ENCODE data around the gene TBX1.
A peak's percentile ranks its signal among the peaks of the same experiment; 100 is the strongest.

TBX1 gene

DNA sequence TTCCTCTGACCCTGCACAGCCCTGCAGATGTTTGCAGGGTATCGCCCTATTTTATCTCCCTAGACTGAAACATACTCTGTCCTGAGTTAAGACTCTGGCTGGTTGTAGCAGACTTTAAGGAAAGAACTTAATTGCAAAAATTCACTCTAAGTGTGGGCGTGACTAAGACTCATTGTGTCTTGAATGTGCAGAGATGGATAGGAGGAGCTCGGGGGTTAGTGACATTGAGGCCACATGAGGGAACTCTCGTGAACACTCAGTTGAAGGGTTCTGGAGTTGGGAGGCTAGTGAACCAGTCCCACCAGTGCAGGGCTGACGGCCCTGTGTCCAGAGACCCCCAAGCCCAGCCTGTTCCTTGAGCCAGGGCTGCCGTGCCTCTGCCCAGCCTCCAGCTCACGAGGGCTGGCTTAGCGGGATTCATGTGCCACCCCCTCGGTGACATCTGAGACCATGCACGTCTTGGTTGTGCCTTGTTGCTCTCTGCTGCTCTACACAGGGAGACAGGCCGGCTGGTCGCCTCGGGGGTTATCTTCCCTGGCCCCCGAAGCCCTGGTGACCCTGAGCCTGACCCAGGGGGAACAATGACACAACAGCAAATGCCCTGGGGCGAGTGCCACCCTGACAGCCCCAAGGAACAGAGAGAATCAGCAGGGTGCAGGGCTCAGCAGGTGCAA, 11.4 kb upstream of the TBX1 start:
- H3K27ac Mint-ChIP-seq, result no peak overlapping the region
- no peak for DNase-seq (ENCODE audit: low spot score in 2 of 2)
- H3K36me3 Mint-ChIP-seq, result no peaks in the 10 kb centered on the region
- H3K4me1 Mint-ChIP-seq, result no peaks in the 10 kb centered on the region
- H3K27me3 Mint-ChIP-seq, result peaks cover 21% of the 10 kb centered on the region
- H3K4me3 Mint-ChIP-seq, result no peak overlapping the region
- H3K9me3 Mint-ChIP-seq, result no peaks in the 10 kb centered on the region
- ATAC-seq (ENCODE audit: low read depth), result no peak

DNA sequence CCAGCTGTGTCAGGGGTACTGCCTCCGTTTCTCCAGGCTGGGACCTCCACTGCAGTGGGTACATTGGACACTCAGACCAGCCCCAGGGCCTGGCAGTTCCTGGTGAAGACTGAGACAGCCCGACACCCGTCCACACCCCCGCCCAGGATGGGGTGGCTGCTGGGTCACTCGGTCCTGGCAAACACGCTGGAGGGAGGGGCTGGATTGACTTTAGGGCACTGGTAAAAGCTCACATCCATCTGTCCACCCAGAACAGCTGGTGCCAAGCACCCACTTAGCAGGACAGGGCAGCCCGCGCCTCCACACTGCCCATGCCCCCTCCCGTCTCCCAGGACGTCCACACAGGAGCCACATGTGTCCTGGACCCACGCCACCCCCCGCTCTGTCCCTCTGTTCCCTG, 10.7 kb upstream of the TBX1 start:
- H3K27me3 Mint-ChIP-seq, result peaks cover 23% of the 10 kb centered on the region
- H3K9me3 Mint-ChIP-seq, result no peaks in the 10 kb centered on the region
- no peak for DNase-seq (ENCODE audit: low spot score in 2 of 2)
- H3K4me1 Mint-ChIP-seq, result no peaks in the 10 kb centered on the region
- no peak overlapping the region for H3K27ac Mint-ChIP-seq
- no peaks in the 10 kb centered on the region for H3K36me3 Mint-ChIP-seq
- no peak for ATAC-seq (ENCODE audit: low read depth)
- H3K4me3 Mint-ChIP-seq, result no peak overlapping the region

GRCh38 chr22:19750507-19751490, 9.8 kb upstream of the TBX1 start:
- Mint-ChIP-seq H3K4me1 (peaks cover 2% of the 10 kb centered on the region), H3K27ac (no peak overlapping the region), H3K4me3 (no peak overlapping the region), H3K9me3 (no peaks in the 10 kb centered on the region), H3K36me3 (no peaks in the 10 kb centered on the region), H3K27me3 (peaks cover 25% of the 10 kb centered on the region)
- DNase-seq (ENCODE audit: low spot score in 2 of 2) (no peak), ATAC-seq (ENCODE audit: low read depth) (no peak)

DNA sequence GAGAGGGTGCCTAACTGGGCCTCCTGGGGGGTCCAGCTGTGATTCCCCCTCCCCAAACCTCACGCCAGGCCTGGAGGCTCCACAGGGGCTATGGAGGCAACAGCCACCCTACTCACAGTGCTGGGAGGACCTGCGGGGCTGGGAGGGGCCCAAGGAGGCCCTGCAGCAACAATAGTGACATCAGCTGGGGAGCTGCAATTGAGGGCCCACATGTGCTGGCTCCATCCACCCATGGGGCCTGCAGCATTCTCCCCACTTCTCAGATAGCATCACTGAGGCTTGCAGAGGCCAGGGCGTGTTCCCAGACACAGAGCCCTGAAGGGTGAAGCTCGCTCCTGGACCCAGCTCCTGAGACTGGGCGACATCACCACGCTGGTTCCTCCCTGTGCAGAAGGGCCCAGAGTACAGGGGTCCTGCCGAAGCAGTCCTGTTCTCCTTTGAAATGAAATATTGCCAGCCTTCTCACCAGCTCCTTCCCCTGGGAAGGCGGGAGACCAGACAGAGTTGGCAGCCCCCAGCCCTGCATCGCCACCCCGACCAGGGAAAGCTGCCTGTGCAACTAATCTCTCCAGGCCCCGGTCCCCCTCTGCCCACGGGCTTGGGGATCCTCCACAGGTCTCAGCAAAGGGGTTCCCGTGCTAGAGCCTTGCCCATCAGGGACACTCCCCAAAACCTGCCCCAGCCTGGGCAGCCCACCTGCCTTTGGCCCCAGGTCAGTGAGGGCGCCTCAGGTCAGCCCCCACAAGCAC, 8.9 kb upstream of the TBX1 start:
- Mint-ChIP-seq H3K4me1 (peaks cover 10% of the 10 kb centered on the region), H3K36me3 (no peaks in the 10 kb centered on the region), H3K4me3 (no peak overlapping the region), H3K27ac (no peak overlapping the region), H3K9me3 (no peaks in the 10 kb centered on the region), H3K27me3 (peaks cover 30% of the 10 kb centered on the region)
- ATAC-seq (ENCODE audit: low read depth) (no peak), DNase-seq (ENCODE audit: low spot score in 2 of 2) (no peak)

DNA sequence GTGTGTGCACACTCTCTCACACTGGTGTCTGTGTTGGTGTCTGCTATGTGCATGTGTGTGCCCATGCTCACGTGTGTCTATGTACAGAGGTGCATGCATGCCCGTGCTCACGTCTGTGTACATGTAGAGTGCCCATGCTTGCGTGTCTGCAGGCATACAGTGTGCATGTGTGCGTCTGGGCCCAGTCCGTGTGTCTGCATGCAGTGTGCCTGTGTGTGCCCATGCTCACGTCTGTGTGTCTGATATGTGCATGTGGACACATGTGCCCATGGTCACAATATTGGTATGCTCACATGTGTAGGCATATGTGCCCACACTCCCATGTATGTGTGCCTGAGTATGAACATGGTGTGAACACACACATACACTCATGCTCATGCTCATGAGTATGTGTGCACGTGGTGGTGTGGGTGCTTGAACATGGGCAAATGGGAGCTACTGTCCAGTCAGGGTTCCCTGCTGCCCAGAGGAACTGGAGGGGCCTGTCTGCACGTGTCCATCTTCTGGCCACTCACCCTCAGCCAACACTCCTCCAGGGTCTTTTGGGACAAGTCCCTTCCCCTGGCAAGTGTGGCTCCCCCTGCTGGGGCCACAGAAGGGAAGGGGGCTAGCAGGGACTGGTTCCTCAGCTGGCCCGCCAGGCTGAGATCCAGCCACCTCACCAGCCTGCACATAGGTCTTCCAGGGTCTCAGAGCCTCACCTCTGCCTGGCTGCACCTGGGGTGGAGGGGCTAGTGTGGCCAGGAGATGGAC, 7.3 kb upstream of the TBX1 start:
- no peaks in the 10 kb centered on the region for H3K9me3 Mint-ChIP-seq
- H3K27ac Mint-ChIP-seq, result no peak overlapping the region
- peaks cover 18% of the 10 kb centered on the region for H3K4me1 Mint-ChIP-seq
- DNase-seq (ENCODE audit: low spot score in 2 of 2), result no peak
- no peak overlapping the region for H3K4me3 Mint-ChIP-seq
- no peaks in the 10 kb centered on the region for H3K36me3 Mint-ChIP-seq
- ATAC-seq (ENCODE audit: low read depth), result no peak
- H3K27me3 Mint-ChIP-seq, result peaks cover 38% of the 10 kb centered on the region

- no peak for ATAC-seq (ENCODE audit: low read depth)
- Mint-ChIP-seq H3K4me1 (peaks cover 18% of the 10 kb centered on the region), H3K4me3 (peak overlapping the region; percentile 47), H3K27me3 (peaks cover 37% of the 10 kb centered on the region), H3K36me3 (no peaks in the 10 kb centered on the region), H3K27ac (no peak overlapping the region), H3K9me3 (no peaks in the 10 kb centered on the region)
- no peak for DNase-seq (ENCODE audit: low spot score in 2 of 2)
These were observed 6.4 kb upstream of the TBX1 start for GRCh38 chr22:19753996-19754700.

DNA sequence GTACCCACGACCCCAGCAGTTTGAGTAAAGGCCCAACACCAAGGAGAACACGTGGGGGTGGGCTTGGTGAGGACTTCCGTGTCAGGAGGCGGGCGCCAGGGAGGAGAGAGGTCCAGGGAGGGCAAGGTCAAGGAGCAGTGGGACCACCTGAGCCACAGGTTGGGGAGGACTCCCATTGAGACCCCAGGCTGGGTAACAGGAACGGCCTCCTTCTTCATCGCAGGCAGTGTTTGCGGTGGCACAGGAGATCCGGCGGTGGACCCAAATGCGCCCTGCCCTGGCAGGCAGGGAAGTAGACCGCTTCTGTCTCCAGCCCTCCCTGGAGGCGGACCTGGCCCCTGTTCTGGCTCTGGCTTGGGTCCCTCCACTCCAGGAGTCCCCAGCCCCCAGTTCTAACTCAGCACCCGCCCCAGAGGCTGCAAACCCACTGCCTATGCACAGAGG, 5.9 kb upstream of the TBX1 start:
- ATAC-seq (ENCODE audit: low read depth) (no peak), DNase-seq (ENCODE audit: low spot score in 2 of 2) (no peak)
- peaks cover 39% of the 10 kb centered on the region for H3K27me3 Mint-ChIP-seq
- H3K4me3 Mint-ChIP-seq, result peak overlapping the region; percentile 47
- no peaks in the 10 kb centered on the region for H3K9me3 Mint-ChIP-seq
- H3K36me3 Mint-ChIP-seq, result no peaks in the 10 kb centered on the region
- no peak overlapping the region for H3K27ac Mint-ChIP-seq
- peaks cover 22% of the 10 kb centered on the region for H3K4me1 Mint-ChIP-seq

GRCh38 chr22:19755145-19755710, 5.3 kb upstream of the TBX1 start:
- DNase-seq (ENCODE audit: low spot score in 2 of 2) (no peak), ATAC-seq (ENCODE audit: low read depth) (no peak)
- H3K27me3 Mint-ChIP-seq, result peaks cover 44% of the 10 kb centered on the region
- H3K27ac Mint-ChIP-seq, result no peak overlapping the region
- H3K36me3 Mint-ChIP-seq, result peaks cover 4% of the 10 kb centered on the region
- no peaks in the 10 kb centered on the region for H3K9me3 Mint-ChIP-seq
- no peak overlapping the region for H3K4me3 Mint-ChIP-seq
- peaks cover 27% of the 10 kb centered on the region for H3K4me1 Mint-ChIP-seq

DNA sequence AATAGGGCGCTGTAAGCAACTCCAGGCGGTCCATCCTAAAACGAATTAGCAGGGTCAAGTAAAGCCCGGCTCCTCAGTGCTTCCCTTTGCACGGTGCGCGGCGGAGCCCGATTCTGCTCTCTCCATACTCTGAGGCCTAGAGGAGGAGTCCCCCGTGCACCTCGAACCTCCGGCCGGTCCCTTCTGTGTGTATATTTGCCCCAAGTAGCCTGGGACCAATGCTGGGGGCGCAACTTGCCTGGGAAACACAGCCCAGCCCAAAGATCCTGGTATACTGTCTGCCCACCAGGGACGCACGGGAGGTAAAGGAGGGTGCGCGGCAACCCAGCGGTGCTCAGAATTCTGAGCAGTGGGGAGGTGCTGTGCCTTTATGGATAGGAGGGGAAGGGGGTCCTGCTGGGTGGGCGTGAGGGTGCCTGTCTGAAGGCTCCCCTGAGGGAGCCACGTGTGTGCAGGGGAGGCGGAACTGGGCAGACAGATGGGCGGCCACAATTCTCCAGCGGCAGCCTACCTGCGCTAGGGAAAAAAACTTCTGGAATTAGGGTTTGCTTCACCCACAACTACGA, 4.8 kb upstream of the TBX1 start:
- no peak for ATAC-seq (ENCODE audit: low read depth)
- Mint-ChIP-seq H3K36me3 (peaks cover 5% of the 10 kb centered on the region), H3K9me3 (no peaks in the 10 kb centered on the region), H3K4me3 (peak overlapping the region; percentile 74), H3K4me1 (peaks cover 28% of the 10 kb centered on the region), H3K27me3 (peaks cover 43% of the 10 kb centered on the region), H3K27ac (no peak overlapping the region)
- no peak for DNase-seq (ENCODE audit: low spot score in 2 of 2)

- Mint-ChIP-seq H3K27me3 (peaks cover 42% of the 10 kb centered on the region), H3K4me3 (peak overlapping the region; percentile 74), H3K36me3 (peaks cover 5% of the 10 kb centered on the region), H3K4me1 (peaks cover 28% of the 10 kb centered on the region), H3K9me3 (no peaks in the 10 kb centered on the region), H3K27ac (no peak overlapping the region)
- ATAC-seq (ENCODE audit: low read depth), result peak; percentile 70
- DNase-seq (ENCODE audit: low spot score in 2 of 2), result peak in 1 of 2 donors; percentile 51
These were observed 4.1 kb upstream of the TBX1 start for GRCh38 chr22:19756288-19757128.

GRCh38 chr22:19757140-19757984, 3.2 kb upstream of the TBX1 start:
- no peak overlapping the region for H3K27ac Mint-ChIP-seq

More at GRCh38 chr22:19757140-19757984, 3.2 kb upstream of the TBX1 start:
- Mint-ChIP-seq H3K4me3 (peak overlapping the region; percentile 80), H3K9me3 (no peaks in the 10 kb centered on the region), H3K4me1 (peaks cover 28% of the 10 kb centered on the region), H3K27me3 (peaks cover 46% of the 10 kb centered on the region), H3K36me3 (peaks cover 5% of the 10 kb centered on the region)
- ATAC-seq (ENCODE audit: low read depth) (peak; percentile 51), DNase-seq (ENCODE audit: low spot score in 2 of 2) (no peak)

Measured in memory B cell (primary cell).